Globus pallidus (tissue), 1 donor: ENCODE data around the gene MAPK12.

ENCODE experiments used
- DNase-seq: peaks from one replicate; pipeline ENCODE4 v3.0.0-alpha.2; 2015; ENCODE audit warnings: low spot score

MAPK12 gene

GRCh38 chr22:50252082-50253045 is 9.1 kb downstream of the MAPK12 start:
- DNase-seq = no peak

- DNase-seq = no peak
These were observed 9.9 kb downstream of the MAPK12 start for GRCh38 chr22:50251477-50252081.

GRCh38 chr22:50250555-50251476 is 10.7 kb downstream of the MAPK12 start, which contains the start of gene HDAC10:
Gene HDAC10 (minus strand): TSS chr22:50251265. CDS start chr22:50251032, 233 bp downstream.
- no peak for DNase-seq

GRCh38 chr22:50250249-50250554 is 11.3 kb downstream of the MAPK12 start:
- DNase-seq = no peak

- no peak for DNase-seq
These were observed 11.9 kb downstream of the MAPK12 start for GRCh38 chr22:50249341-50250248.

- no peak for DNase-seq
These were observed 13.0 kb downstream of the MAPK12 start for GRCh38 chr22:50248196-50249081.

- no peak for DNase-seq
These were observed 13.7 kb downstream of the MAPK12 start for GRCh38 chr22:50247748-50248147.

- DNase-seq = no peak
These were observed 15.0 kb downstream of the MAPK12 start for GRCh38 chr22:50246242-50247175.

GRCh38 chr22:50245214-50246072 is 16.0 kb downstream of the MAPK12 start:
- no peak for DNase-seq

- DNase-seq = peak; percentile 94
These were observed 16.9 kb downstream of the MAPK12 start, which contains the start of gene TUBGCP6 for GRCh38 chr22:50244420-50245213. Gene TUBGCP6 (minus strand): TSS chr22:50245023. CDS start chr22:50244459, 564 bp downstream.

- DNase-seq = no peak
These were observed 17.6 kb downstream of the MAPK12 start for GRCh38 chr22:50243685-50244419.

- DNase-seq = no peak
These were observed 19.0 kb downstream of the MAPK12 start for GRCh38 chr22:50242406-50242949.

GRCh38 chr22:50238755-50239154 is 22.7 kb downstream of the MAPK12 start:
- no peak for DNase-seq

- DNase-seq = no peak
These were observed 24.6 kb downstream of the MAPK12 start for GRCh38 chr22:50236731-50237409.

GRCh38 chr22:50233223-50233622 is 28.3 kb downstream of the MAPK12 start:
- no peak for DNase-seq
